Caki2 (cell line): ENCODE measurements around the gene KXD1. TPM values are rescaled to one million over a fixed set of nuclear protein-coding genes. Genes with fewer than 3 reads are reported as not detected.

Source experiments
- DNase-seq: peaks from one replicate; pipeline ENCODE4 v3.0.0-alpha.2; 2015; ENCODE audit warnings: low read depth
- in situ Hi-C: cut with HindIII; loops from 2 replicates; pipeline ENCODE4 v1.10.0; 2016; ENCODE audit warnings: low sequenced_read_pairs, low pct_unique_long_range_greater_than_20kb, mixed read lengths
- total RNA-seq: library from RNA; depleted of rRNA; stranded (reverse); fragments of >200 nt; shearing (Covaris generic); gene quantifications from 2 replicates; pipeline ENCODE4 v1.2.3, GENCODE V29; 2014; ENCODE audit warnings: low replicate concordance

The KXD1 gene
- total RNA-seq, 1 experiment from 2014 or later: 181 TPM

GRCh38 chr19:18607226-18608101 is 49.8 kb downstream of the KXD1 start:
- in situ Hi-C loops: no loop called here
- DNase-seq: no peak

- in situ Hi-C loops: no loop called here
- DNase-seq: no peak
These were observed 50.6 kb downstream of the KXD1 start for GRCh38 chr19:18608102-18608804.

- in situ Hi-C loops: no loop called here
- no peak for DNase-seq
These were observed 51.4 kb downstream of the KXD1 start for GRCh38 chr19:18608805-18609716.

GRCh38 chr19:18609717-18610051 is 52.0 kb downstream of the KXD1 start:
- DNase-seq: no peak
- in situ Hi-C loops: no loop called here

GRCh38 chr19:18610245-18610555 is 52.5 kb downstream of the KXD1 start:
- DNase-seq: no peak
- in situ Hi-C loops: no loop called here

- in situ Hi-C loops: no loop called here
- DNase-seq: no peak
These were observed 53.1 kb downstream of the KXD1 start for GRCh38 chr19:18610556-18611326.

- in situ Hi-C loops: no loop called here
- no peak for DNase-seq
These were observed 53.8 kb downstream of the KXD1 start for GRCh38 chr19:18611327-18612050.

- DNase-seq: no peak
- in situ Hi-C loops: no loop called here
These were observed 54.5 kb downstream of the KXD1 start for GRCh38 chr19:18612051-18612771.

- no peak for DNase-seq
- in situ Hi-C loops: no loop called here
These were observed 55.3 kb downstream of the KXD1 start, which contains the start of gene TMEM59L for GRCh38 chr19:18612772-18613588. TMEM59L (plus strand) TSS chr19:18612870; CDS start chr19:18612959, 89 bp downstream.

GRCh38 chr19:18613589-18614234 is 56.0 kb downstream of the KXD1 start:
- DNase-seq: no peak
- in situ Hi-C loops: no loop called here

GRCh38 chr19:18616023-18616422 is 58.4 kb downstream of the KXD1 start:
- in situ Hi-C loops: no loop called here
- no peak for DNase-seq

GRCh38 chr19:18617562-18617961 is 59.9 kb downstream of the KXD1 start:
- in situ Hi-C loops: no loop called here
- no peak for DNase-seq

- DNase-seq: no peak
- in situ Hi-C loops: no loop called here
These were observed 60.6 kb downstream of the KXD1 start for GRCh38 chr19:18618236-18618635.
